ENCODE data around the gene HOXA7. TPM values are rescaled to one million over a fixed set of nuclear protein-coding genes. Genes with fewer than 3 reads are reported as not detected.
A peak's percentile ranks its signal among the peaks of the same experiment; 100 is the strongest.

The HOXA7 gene
- 3.8 and 4.4 TPM in 2 replicates for polyA plus RNA-seq (2011; rRNA removed)
- 1.4 and 2.3 TPM in 2 replicates for polyA minus RNA-seq (2011; rRNA and poly(A)+ RNA removed)

DNA sequence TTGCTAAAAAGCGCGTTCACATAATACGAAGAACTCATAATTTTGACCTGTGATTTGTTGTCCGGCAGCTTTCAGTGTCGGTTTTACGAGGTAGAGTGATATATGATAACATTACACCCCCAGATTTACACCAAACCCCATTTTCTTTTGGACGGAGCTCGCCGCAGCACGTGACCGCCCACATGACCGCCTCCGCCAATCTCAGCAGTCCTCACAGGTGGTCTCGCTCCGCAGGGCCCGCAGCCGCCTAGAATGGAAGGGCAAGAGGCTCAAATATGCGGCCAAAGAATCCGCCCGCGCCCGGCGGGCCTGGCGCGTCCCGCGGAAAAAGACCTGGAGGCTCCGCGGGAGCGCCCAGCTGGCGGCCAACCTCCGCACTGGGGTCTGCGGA lies at the start of gene HOXA7:
Gene HOXA7, minus strand, starts transcription at position 168 of the 391 bp plus-strand sequence. Its CDS starts 130 bp downstream, at position 38.
- H3K36me3 ChIP-seq (ENCODE audit: control insufficient read depth, insufficient read depth, low read length), result no peaks in the 10 kb centered on the region
- ChIA-PET POLR2A (interaction anchor here (0.7 to 1.0 kb wide), 2 partner anchors 13 to 29 kb away, joined by 4 to 7 read pairs; partner anchors contain the start of gene HOXA11), CTCF (interaction anchor here (1.0 to 2.2 kb wide), 5 partner anchors 13 to 937 kb away, joined by 3 to 9 read pairs (median 5); partner anchors contain the start of gene HOXA5)
- peak within 1 kb of the TSS; percentile 74 for H3K4me3 ChIP-seq (ENCODE audit: low read depth, low read length)
- no peaks in the 10 kb centered on the region for H3K27me3 ChIP-seq (ENCODE audit: control insufficient read depth, insufficient read depth, low read length)
- no peak for DNase-seq (ENCODE audit: low read depth)
- TF ChIP-seq, protein P1, sequence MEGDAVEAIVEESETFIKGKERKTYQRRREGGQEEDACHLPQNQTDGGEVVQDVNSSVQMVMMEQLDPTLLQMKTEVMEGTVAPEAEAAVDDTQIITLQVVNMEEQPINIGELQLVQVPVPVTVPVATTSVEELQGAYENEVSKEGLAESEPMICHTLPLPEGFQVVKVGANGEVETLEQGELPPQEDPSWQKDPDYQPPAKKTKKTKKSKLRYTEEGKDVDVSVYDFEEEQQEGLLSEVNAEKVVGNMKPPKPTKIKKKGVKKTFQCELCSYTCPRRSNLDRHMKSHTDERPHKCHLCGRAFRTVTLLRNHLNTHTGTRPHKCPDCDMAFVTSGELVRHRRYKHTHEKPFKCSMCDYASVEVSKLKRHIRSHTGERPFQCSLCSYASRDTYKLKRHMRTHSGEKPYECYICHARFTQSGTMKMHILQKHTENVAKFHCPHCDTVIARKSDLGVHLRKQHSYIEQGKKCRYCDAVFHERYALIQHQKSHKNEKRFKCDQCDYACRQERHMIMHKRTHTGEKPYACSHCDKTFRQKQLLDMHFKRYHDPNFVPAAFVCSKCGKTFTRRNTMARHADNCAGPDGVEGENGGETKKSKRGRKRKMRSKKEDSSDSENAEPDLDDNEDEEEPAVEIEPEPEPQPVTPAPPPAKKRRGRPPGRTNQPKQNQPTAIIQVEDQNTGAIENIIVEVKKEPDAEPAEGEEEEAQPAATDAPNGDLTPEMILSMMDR (IDR thresholded peaks at IDR 0.05; ENCODE audit: insufficient read depth, low read depth, low read length), result no peak

DNA sequence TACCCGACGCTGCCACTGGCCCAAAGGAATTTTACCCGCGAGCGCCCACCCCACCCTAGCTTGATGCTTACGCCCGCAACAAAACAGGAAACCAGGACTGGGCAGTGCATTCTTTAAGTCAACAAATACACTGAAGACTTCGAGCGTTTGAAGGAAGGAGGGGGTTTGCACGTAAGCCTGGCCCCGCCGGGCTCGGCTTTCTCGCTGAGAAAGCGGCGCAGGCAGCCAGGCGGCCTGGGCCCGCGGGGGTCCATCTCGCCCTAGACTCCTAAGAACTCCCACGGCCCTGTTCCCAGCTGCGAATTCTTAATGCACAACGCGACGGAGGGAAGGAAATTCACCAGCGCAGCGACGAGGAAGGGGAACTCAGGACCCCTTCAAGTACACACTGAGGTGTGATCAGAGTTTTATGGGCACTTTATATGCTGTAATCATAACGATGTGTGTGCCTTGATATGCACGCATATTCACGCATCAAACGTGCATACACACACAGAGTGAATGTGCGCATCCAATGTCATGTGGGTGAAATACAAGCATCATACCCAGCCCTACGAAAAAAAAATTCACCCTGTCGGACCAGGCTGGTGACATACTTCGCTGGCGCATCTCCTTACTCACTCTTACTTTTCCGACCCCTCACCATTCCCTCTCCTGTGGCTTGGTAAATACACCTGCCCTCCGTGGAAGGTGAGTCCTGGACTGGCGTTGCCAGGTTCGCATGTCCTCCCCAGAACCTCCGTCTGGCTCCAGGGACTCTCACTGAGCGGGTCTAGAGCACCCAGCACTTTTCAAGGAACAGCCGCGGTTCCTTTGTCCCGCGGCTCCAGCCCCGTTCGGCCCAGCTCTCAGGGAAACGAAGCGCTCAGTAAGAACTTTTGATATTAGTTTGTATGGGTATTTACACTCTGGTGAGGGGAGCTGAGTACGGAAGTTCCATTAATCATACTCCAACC lies 49.1 kb upstream of the HOXA7 start:
- POLR2A ChIA-PET, result no interaction called here
- TF ChIP-seq, protein P1 (IDR thresholded peaks at IDR 0.05; ENCODE audit: insufficient read depth, low read depth, low read length), result no peak
- Histone ChIP-seq H3K4me3 (ENCODE audit: low read depth, low read length) (peak overlapping the region; percentile 23), H3K27me3 (ENCODE audit: control insufficient read depth, insufficient read depth, low read length) (no peaks in the 10 kb centered on the region), H3K36me3 (ENCODE audit: control insufficient read depth, insufficient read depth, low read length) (no peaks in the 10 kb centered on the region)
- CTCF ChIA-PET, result interaction anchor here (1.0 kb wide), 1 partner anchor 538 kb away, joined by 4 read pairs; no protein-coding TSS in a partner anchor
- DNase-seq (ENCODE audit: low read depth), result no peak

DNA sequence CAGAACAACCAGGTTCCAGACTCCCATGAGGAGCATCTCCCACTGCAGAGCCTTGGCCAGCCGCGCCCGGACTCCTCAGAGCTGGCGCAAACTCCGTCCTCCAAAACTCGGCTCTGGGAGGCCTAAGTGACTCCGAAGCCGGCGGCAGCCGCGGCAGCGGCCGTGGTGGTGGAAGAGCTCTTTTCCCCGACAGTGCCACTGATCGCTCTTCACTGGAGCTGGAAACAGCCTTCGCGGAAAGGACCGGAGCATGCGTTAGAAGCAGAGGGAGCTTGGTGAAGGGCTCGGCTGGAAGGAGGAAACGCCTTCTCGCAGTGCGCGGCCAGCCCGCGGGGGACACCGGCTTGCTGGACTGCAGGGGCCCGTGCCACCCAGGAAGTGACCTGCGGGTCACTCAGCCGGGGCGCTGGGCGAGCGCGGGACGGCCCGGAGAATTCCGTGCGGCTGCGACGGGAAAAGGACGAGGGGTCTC lies 48.4 kb upstream of the HOXA7 start:
- CTCF ChIA-PET, result interaction anchor here (1.0 kb wide), 1 partner anchor 537 kb away, joined by 4 read pairs; no protein-coding TSS in a partner anchor
- H3K27me3 ChIP-seq (ENCODE audit: control insufficient read depth, insufficient read depth, low read length), result no peaks in the 10 kb centered on the region

DNA sequence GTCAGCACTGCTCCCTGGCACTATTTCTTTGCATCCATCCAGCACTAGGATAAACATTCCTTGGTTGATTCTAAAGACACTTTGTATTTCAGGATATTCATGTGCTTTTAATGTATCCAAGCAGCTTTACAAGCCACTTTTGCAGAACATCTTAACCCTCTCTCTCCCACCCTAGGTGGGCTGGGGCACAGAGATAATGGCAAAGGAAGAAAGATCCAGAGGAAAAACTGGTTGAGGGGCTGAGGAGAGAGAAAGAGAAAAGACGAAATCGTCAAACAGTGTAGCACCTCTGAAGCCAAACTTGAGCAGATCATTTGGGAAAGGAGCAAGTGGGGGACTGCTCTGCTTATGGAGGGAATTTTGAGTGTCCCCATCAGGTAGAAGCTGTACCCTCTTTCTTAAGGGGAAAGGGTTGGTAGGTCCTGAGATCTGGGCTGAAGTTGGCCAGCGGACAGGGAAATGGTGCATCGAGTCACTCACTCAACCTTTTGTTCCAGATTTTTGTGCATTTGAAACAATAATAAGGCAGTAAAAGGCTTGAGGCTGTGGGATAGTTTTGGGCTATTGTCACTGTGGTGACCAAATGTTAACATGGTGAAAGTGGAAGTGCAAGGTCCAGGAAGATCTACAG lies 47.6 kb upstream of the HOXA7 start:
- H3K4me3 ChIP-seq (ENCODE audit: low read depth, low read length), result no peak overlapping the region
- H3K27me3 ChIP-seq (ENCODE audit: control insufficient read depth, insufficient read depth, low read length), result no peaks in the 10 kb centered on the region
- no peaks in the 10 kb centered on the region for H3K36me3 ChIP-seq (ENCODE audit: control insufficient read depth, insufficient read depth, low read length)
- ChIA-PET POLR2A (no interaction called here), CTCF (interaction anchor here (1.0 kb wide), 1 partner anchor 536 kb away, joined by 4 read pairs; no protein-coding TSS in a partner anchor)
- no peak for DNase-seq (ENCODE audit: low read depth)
- TF ChIP-seq, protein P1 (IDR thresholded peaks at IDR 0.05; ENCODE audit: insufficient read depth, low read depth, low read length), result no peak

More for the DNA sequence above, 48.4 kb upstream of the HOXA7 start:
- H3K4me3 ChIP-seq (ENCODE audit: low read depth, low read length), result peak overlapping the region; percentile 23
- no peaks in the 10 kb centered on the region for H3K36me3 ChIP-seq (ENCODE audit: control insufficient read depth, insufficient read depth, low read length)
- POLR2A ChIA-PET, result no interaction called here
- TF ChIP-seq, protein P1 (IDR thresholded peaks at IDR 0.05; ENCODE audit: insufficient read depth, low read depth, low read length), result no peak
- DNase-seq (ENCODE audit: low read depth), result no peak
